HCT116 (cell line): ENCODE data around the gene SLC12A7. TPM values are rescaled to one million over a fixed set of nuclear protein-coding genes. Genes with fewer than 3 reads are reported as not detected.

ENCODE experiments used
- ATAC-seq: fragments of 200-7000 bp; cut with Tn5 transposase; 2 replicates; pipeline ENCODE4 v1.9.1; 2020; ENCODE audit warnings: mild to moderate bottlenecking, moderate library complexity
- BruUV-seq: library from RNA; stranded (reverse); fragments of 400-500 nt; replicated peaks from 2 replicates; lab custom pipeline; 2021; lab: Mats Ljungman, UMichigan
- CTCF ChIA-PET: fragments of 300-600 bp; sonication (Branson Sonifier 250); formaldehyde crosslinking; loops from one replicate; lab custom pipeline; 2021; ENCODE audit warnings: antibody characterized with exemption; lab: Charles Lee
- POLR2A ChIA-PET: fragments of 300-600, 350-600 bp; sonication (Branson Sonifier 250); formaldehyde crosslinking; loops from one replicate; lab custom pipeline; 2021; ENCODE audit warnings: antibody characterized with exemption; lab: Charles Lee
- RAD21 ChIA-PET, 2 experiments: fragments of 300-600 bp; sonication (Branson Sonifier 250); formaldehyde crosslinking; loops; one replicate each; lab custom pipeline; 2023; ENCODE audit warnings: low total read pairs in 2 of 2; ENCODE audit not compliant: uncharacterized antibody in 2 of 2, unreplicated experiment in 2 of 2, low non-redundant PET in 1 of 2; lab: Charles Lee
- DNase-seq: peaks from one replicate; pipeline ENCODE4 v3.0.0-alpha.2; 2010; ENCODE audit warnings: low read depth, low spot score
- H2AFZ ChIP-seq: fragments of 200-600 bp; shearing (Covaris generic), sonication (generic); 2 replicates; pipeline ENCODE4 v1.6.1; 2017; ENCODE audit warnings: low read depth, mixed run types, mixed read lengths, antibody characterized with exemption, low read length; ENCODE audit not compliant: poor library complexity, severe bottlenecking
- H3K27ac ChIP-seq: 2 replicates; pipeline ENCODE4 v1.5.1; 2012; ENCODE audit warnings: low read depth, low read length
- H3K27me3 ChIP-seq: fragments of 200-600 bp; sonication (generic); 2 replicates; pipeline ENCODE4 v1.6.1; 2016; ENCODE audit warnings: mixed run types, low read length, mixed read lengths; ENCODE audit not compliant: insufficient read depth
- H3K36me3 ChIP-seq, 2 experiments: fragments of 200-500 bp in 1 of 2; fragments of 200-600 bp in 1 of 2; sonication (Bioruptor generic) in 1 of 2; sonication (generic) in 1 of 2; 2 replicates each; pipeline versions ENCODE4 v1.5.1 to v1.6.1; 2014 to 2016; ENCODE audit warnings: low read length in 2 of 2, inconsistent platforms in 1 of 2, mixed read lengths in 1 of 2, mixed run types in 1 of 2; ENCODE audit not compliant: insufficient read depth in 2 of 2, control insufficient read depth in 1 of 2
- H3K4me1 ChIP-seq, 2 experiments: fragments of 200-600 bp in 1 of 2; sonication (generic) in 1 of 2; 2 replicates each; pipeline versions ENCODE4 v1.5.1 to v1.6.1; 2012 to 2017; ENCODE audit warnings: low read length in 2 of 2, inconsistent platforms in 1 of 2, mild to moderate bottlenecking in 1 of 2, mixed read lengths in 1 of 2, mixed run types in 1 of 2, moderate library complexity in 1 of 2; ENCODE audit not compliant: insufficient read depth in 2 of 2, control insufficient read depth in 1 of 2
- H3K4me2 ChIP-seq: fragments of 200-600 bp; sonication (generic); 2 replicates; pipeline ENCODE4 v1.6.1; 2017; ENCODE audit warnings: mixed run types, low read length, mixed read lengths
- H3K4me3 ChIP-seq, 2 experiments: fragments of 200-600 bp in 1 of 2; sonication (generic) in 1 of 2; replicated peaks in 1 of 2; 2 replicates each; pipeline ENCODE4 v1.5.1; 2011 to 2016; ENCODE audit warnings: low read length in 2 of 2, control low read depth in 1 of 2, low read depth in 1 of 2, mild to moderate bottlenecking in 1 of 2, mixed read lengths in 1 of 2, mixed run types in 1 of 2
- H3K79me2 ChIP-seq: fragments of 200-600 bp; sonication (generic); 2 replicates; pipeline ENCODE4 v1.6.1; 2017; ENCODE audit warnings: mild to moderate bottlenecking, mixed run types, low read length, moderate library complexity, mixed read lengths; ENCODE audit not compliant: insufficient read depth
- H3K9ac ChIP-seq: fragments of 200-600 bp; sonication (generic); 2 replicates; pipeline ENCODE4 v1.6.1; 2016; ENCODE audit warnings: low read length, mixed read lengths
- H3K9me2 ChIP-seq: fragments of 200-600 bp; sonication (generic), shearing (Covaris generic); 2 replicates; pipeline ENCODE4 v1.6.1; 2017; ENCODE audit warnings: mixed run types, mild to moderate bottlenecking, moderate library complexity; ENCODE audit not compliant: insufficient read depth
- H3K9me3 ChIP-seq, 2 experiments: fragments of 200-500 bp in 1 of 2; fragments of 200-600 bp in 1 of 2; sonication (Bioruptor generic) in 1 of 2; sonication (generic) in 1 of 2; 2 replicates each; pipeline ENCODE4 v1.6.1; 2014 to 2017; ENCODE audit warnings: low read length in 2 of 2, mixed read lengths in 2 of 2, inconsistent platforms in 1 of 2, low read depth in 1 of 2, mild to moderate bottlenecking in 1 of 2, mixed run types in 1 of 2, moderate library complexity in 1 of 2; ENCODE audit not compliant: control insufficient read depth in 1 of 2, insufficient read depth in 1 of 2
- H4K20me1 ChIP-seq: fragments of 200-600 bp; sonication (generic), shearing (Covaris generic); 2 replicates; pipeline ENCODE4 v1.6.1; 2017; ENCODE audit warnings: mixed run types, mild to moderate bottlenecking, moderate library complexity; ENCODE audit not compliant: insufficient read depth
- ELF1 ChIP-seq: IDR thresholded peaks from 2 replicates; pipeline ENCODE4 v1.6.1; 2012; ENCODE audit warnings: low read depth, borderline replicate concordance
- EZH2 ChIP-seq: fragments of 200-600 bp; sonication (generic); IDR thresholded peaks from 2 replicates; pipeline ENCODE4 v1.6.1; 2017; ENCODE audit warnings: antibody characterized with exemption, mixed run types
- JUND ChIP-seq: IDR thresholded peaks from 2 replicates; pipeline ENCODE4 v1.6.1; 2012
- MAX ChIP-seq: IDR thresholded peaks from 2 replicates; pipeline ENCODE4 v1.6.1; 2012
- POLR2A ChIP-seq: IDR thresholded peaks from 2 replicates; pipeline ENCODE4 v1.7.0; 2011; ENCODE audit warnings: borderline replicate concordance; ENCODE audit not compliant: insufficient read depth, insufficient read length; ENCODE audit errors: extremely low read depth
- POLR2AphosphoS5 ChIP-seq: IDR thresholded peaks from 2 replicates; pipeline ENCODE4 v1.6.1; 2011; ENCODE audit warnings: mild to moderate bottlenecking, low read depth, low read length, moderate library complexity
- SP1 ChIP-seq: IDR thresholded peaks from 2 replicates; pipeline ENCODE4 v1.6.1; 2012; ENCODE audit warnings: low read depth
- YY1 ChIP-seq: IDR thresholded peaks from 2 replicates; pipeline ENCODE4 v1.6.1; 2011; ENCODE audit warnings: low read length, low read depth, moderate library complexity, mild to moderate bottlenecking; ENCODE audit not compliant: insufficient replicate concordance; ENCODE audit errors: extremely low read depth
- ZFX ChIP-seq: fragments of 450-650 bp; IDR thresholded peaks from 2 replicates; pipeline ENCODE4 v1.6.1; 2017
- intact Hi-C: fragments of 100-400 bp; cut with micrococcal nuclease; formaldehyde crosslinking; loops from 2 replicates; pipeline ENCODE4 v1.10.0; 2022
- total RNA-seq: library from RNA; stranded (reverse); gene quantifications from one replicate; pipeline ENCODE4 v1.2.1, GENCODE V29; 2021; ENCODE audit not compliant: unreplicated experiment
- TF ChIP-seq, protein P1 (sequence below), 3 experiments: fragments of 200-600 bp in 1 of 3; sonication (generic) in 1 of 3; IDR thresholded peaks in 2 of 3; conservative IDR thresholded peaks in 1 of 3; 2 replicates each; pipeline ENCODE4 v1.5.1; 2012 to 2017; ENCODE audit warnings: low read depth in 2 of 3, low read length in 2 of 3, antibody characterized with exemption in 1 of 3, borderline replicate concordance in 1 of 3, control low read depth in 1 of 3, mild to moderate bottlenecking in 1 of 3, mixed read lengths in 1 of 3, mixed run types in 1 of 3, moderate library complexity in 1 of 3; ENCODE audit not compliant: insufficient read depth in 1 of 3
- TF ChIP-seq, protein P2 (sequence below): IDR thresholded peaks from 2 replicates; pipeline ENCODE4 v1.6.1; 2011; ENCODE audit warnings: mild to moderate bottlenecking, low read length, moderate library complexity; ENCODE audit not compliant: insufficient replicate concordance; ENCODE audit errors: extremely low read depth

Gene SLC12A7
- total RNA-seq, 1 experiment from 2014 or later = 29.6 TPM

DNA sequence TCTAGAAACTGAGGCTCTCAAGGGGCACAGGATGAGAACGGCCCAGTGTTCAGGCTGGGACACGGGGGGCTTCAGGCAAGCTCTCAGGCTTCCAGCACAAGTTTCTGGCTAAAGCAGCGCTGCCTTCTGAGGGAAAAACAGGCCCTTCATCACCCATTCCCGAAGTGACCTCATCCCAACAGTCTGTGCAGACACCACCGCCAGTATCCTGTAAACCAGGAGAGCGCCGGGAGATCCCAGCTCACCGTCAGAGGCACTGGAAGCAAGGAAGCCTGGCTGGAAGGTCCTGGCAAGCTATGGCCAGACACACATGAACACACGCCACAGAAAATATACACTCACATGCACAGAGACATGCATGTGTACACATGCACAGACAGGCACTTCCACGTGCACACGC lies 8.8 kb downstream of the SLC12A7 start:
- Histone ChIP-seq H3K9ac (no peak overlapping the region), H3K9me2 (no peaks in the 10 kb centered on the region), H3K27ac (no peak overlapping the region), H4K20me1 (no peaks in the 10 kb centered on the region), H3K9me3 (no peaks in the 10 kb centered on the region), H3K4me3 (no peak overlapping the region), H3K79me2 (peaks cover 29% of the 10 kb centered on the region; the same call in 1 of the 2 replicates), H3K4me2 (no peak overlapping the region), H3K4me1 (no peaks in the 10 kb centered on the region), H3K27me3 (no peaks in the 10 kb centered on the region), H3K36me3 (no peaks in the 10 kb centered on the region), H2AFZ (no peak overlapping the region)
- TF ChIP-seq EZH2 (no peak), ELF1 (no peak), MAX (no peak), YY1 (no peak), POLR2AphosphoS5 (no peak), POLR2A (no peak), JUND (no peak), SP1 (no peak), ZFX (no peak)
- TF ChIP-seq, protein P1, sequence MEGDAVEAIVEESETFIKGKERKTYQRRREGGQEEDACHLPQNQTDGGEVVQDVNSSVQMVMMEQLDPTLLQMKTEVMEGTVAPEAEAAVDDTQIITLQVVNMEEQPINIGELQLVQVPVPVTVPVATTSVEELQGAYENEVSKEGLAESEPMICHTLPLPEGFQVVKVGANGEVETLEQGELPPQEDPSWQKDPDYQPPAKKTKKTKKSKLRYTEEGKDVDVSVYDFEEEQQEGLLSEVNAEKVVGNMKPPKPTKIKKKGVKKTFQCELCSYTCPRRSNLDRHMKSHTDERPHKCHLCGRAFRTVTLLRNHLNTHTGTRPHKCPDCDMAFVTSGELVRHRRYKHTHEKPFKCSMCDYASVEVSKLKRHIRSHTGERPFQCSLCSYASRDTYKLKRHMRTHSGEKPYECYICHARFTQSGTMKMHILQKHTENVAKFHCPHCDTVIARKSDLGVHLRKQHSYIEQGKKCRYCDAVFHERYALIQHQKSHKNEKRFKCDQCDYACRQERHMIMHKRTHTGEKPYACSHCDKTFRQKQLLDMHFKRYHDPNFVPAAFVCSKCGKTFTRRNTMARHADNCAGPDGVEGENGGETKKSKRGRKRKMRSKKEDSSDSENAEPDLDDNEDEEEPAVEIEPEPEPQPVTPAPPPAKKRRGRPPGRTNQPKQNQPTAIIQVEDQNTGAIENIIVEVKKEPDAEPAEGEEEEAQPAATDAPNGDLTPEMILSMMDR (IDR thresholded peaks at IDR 0.05 in 2 of 3, conservative IDR thresholded peaks at IDR 0.05 in 1 of 3; ENCODE audit: borderline replicate concordance in 1 of 3, insufficient read depth in 1 of 3, low read depth in 2 of 3, low read length in 2 of 3) = no peak
- TF ChIP-seq, protein P2, sequence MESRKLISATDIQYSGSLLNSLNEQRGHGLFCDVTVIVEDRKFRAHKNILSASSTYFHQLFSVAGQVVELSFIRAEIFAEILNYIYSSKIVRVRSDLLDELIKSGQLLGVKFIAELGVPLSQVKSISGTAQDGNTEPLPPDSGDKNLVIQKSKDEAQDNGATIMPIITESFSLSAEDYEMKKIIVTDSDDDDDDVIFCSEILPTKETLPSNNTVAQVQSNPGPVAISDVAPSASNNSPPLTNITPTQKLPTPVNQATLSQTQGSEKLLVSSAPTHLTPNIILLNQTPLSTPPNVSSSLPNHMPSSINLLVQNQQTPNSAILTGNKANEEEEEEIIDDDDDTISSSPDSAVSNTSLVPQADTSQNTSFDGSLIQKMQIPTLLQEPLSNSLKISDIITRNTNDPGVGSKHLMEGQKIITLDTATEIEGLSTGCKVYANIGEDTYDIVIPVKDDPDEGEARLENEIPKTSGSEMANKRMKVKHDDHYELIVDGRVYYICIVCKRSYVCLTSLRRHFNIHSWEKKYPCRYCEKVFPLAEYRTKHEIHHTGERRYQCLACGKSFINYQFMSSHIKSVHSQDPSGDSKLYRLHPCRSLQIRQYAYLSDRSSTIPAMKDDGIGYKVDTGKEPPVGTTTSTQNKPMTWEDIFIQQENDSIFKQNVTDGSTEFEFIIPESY = no peak
- no TSS peak for BruUV-seq
- ATAC-seq (no peak), DNase-seq (no peak)
- RAD21 ChIA-PET = no interaction called here
- intact Hi-C loops = no loop called here
- CTCF ChIA-PET = no interaction called here
- POLR2A ChIA-PET = no interaction called here
